GF-D8 (cell line): Measurements from ENCODE around the gene CSF3R.
"Not testable (repeated sequence)": the region's sequence is repeated elsewhere in the genome, so short reads cannot be mapped to it uniquely, and the experiment has no call there.

Source experiments
- DNase-seq: peaks from one replicate; lab custom pipeline; 2025; lab: John Stamatoyannopoulos, UW

Gene CSF3R

GRCh38 chr1:36513676-36514473, 31.2 kb upstream of the CSF3R start:
- no peak for DNase-seq

- no peak for DNase-seq
Observed at GRCh38 chr1:36512842-36513241, 30.1 kb upstream of the CSF3R start.

- DNase-seq = no peak
Observed at GRCh38 chr1:36511804-36512798, 29.4 kb upstream of the CSF3R start.

- DNase-seq = not testable (repeated sequence)
Observed at GRCh38 chr1:36511220-36511619, 28.5 kb upstream of the CSF3R start.

- DNase-seq = no peak
Observed at GRCh38 chr1:36510418-36510817, 27.7 kb upstream of the CSF3R start.

GRCh38 chr1:36508257-36508656, 25.5 kb upstream of the CSF3R start:
- no peak for DNase-seq

- DNase-seq = no peak
Observed at GRCh38 chr1:36506276-36506920, 23.7 kb upstream of the CSF3R start.

- no peak for DNase-seq
Observed at GRCh38 chr1:36503733-36504132, 21.0 kb upstream of the CSF3R start.

GRCh38 chr1:36503159-36503558, 20.4 kb upstream of the CSF3R start:
- DNase-seq = no peak

- no peak for DNase-seq
Observed at GRCh38 chr1:36502616-36503015, 19.9 kb upstream of the CSF3R start.

- DNase-seq = not testable (repeated sequence)
Observed at GRCh38 chr1:36501911-36502310, 19.2 kb upstream of the CSF3R start.

- DNase-seq = no peak
Observed at GRCh38 chr1:36497207-36497606, 14.5 kb upstream of the CSF3R start.

GRCh38 chr1:36494971-36495370, 12.3 kb upstream of the CSF3R start:
- no peak for DNase-seq

GRCh38 chr1:36493524-36493923, 10.8 kb upstream of the CSF3R start:
- DNase-seq = no peak

GRCh38 chr1:36492491-36492890, 9.8 kb upstream of the CSF3R start:
- no peak for DNase-seq

GRCh38 chr1:36489258-36490051, 6.7 kb upstream of the CSF3R start:
- DNase-seq = not testable (repeated sequence)

GRCh38 chr1:36487906-36488305, 5.2 kb upstream of the CSF3R start:
- no peak for DNase-seq

GRCh38 chr1:36487336-36487725, 4.6 kb upstream of the CSF3R start:
- not testable (repeated sequence) for DNase-seq

GRCh38 chr1:36486439-36487335, 4.0 kb upstream of the CSF3R start:
- peak; percentile 88 for DNase-seq

GRCh38 chr1:36486093-36486438, 3.4 kb upstream of the CSF3R start:
- no peak for DNase-seq

- no peak for DNase-seq
Observed at GRCh38 chr1:36484099-36484498, 1.4 kb upstream of the CSF3R start.
